H7 (cell line): ENCODE measurements around the gene A2M. TPM values are rescaled to one million over a fixed set of nuclear protein-coding genes. Genes with fewer than 3 reads are reported as not detected.

ENCODE experiments used
- DNase-seq: peaks from one replicate; pipeline ENCODE4 v3.0.0; 2012
- H3K27me3 ChIP-seq: 2 replicates; pipeline ENCODE4 v1.6.0; 2011; ENCODE audit warnings: mild to moderate bottlenecking, low read length; ENCODE audit not compliant: control insufficient read depth, insufficient read depth
- H3K36me3 ChIP-seq: replicated peaks from 2 replicates; pipeline ENCODE4 v1.5.1; 2011; ENCODE audit warnings: low read length; ENCODE audit not compliant: control insufficient read depth, insufficient read depth
- H3K4me3 ChIP-seq: 2 replicates; pipeline ENCODE4 v1.5.1; 2011; ENCODE audit warnings: low read depth, mild to moderate bottlenecking, control low read depth, low read length, moderate library complexity; ENCODE audit not compliant: insufficient read depth
- total RNA-seq: library from RNA; depleted of rRNA; stranded (reverse); fragments of >200 nt; shearing (Covaris generic); gene quantifications from 2 replicates; pipeline ENCODE4 v1.2.3, GENCODE V29; 2014

The A2M gene
- total RNA-seq, 1 experiment from 2014 or later: not detected

DNA sequence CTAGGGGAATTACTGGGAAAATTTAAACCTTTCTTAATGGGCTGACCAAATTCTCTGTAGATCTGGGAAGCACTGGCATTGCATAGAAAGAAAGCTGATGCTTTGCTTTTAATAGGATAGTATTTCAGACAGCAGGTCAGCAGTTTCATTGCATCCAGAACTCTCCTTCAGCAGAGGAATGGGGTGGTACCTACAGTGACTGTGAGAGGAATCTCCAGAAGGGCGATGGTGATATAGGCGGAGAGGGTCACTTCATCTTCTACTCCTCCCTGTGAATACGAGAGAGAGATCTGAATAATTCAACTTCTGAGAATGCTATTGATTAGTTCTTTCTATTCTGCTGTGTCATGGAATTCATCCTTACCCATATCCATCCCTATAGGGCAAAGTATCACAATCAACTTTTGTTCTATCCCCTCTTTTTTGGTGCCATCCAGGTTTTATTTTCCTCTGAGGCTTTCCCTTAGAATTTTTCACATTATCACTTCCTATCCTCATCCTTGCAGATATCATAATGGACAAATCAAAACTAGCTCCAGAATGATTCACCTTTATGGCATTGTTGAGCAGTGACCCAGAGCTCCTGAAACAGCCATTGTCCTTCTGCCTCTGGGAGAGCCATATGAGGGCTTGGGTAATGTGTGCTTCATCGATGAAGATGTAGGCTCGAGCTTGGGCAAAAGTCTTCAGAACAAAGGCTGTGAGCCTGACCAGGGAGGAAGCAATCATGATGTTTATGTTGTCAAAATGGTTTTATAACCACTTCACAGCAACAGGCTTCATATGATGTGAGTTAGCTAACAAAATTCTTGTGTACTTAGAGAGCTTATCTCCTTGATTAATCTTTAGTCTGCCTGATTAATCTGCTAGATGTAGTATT is 38.3 kb downstream of the A2M start:
- no peak for DNase-seq
- H3K27me3 ChIP-seq: no peaks in the 10 kb centered on the region
- no peaks in the 10 kb centered on the region for H3K36me3 ChIP-seq
- no peak overlapping the region for H3K4me3 ChIP-seq

DNA sequence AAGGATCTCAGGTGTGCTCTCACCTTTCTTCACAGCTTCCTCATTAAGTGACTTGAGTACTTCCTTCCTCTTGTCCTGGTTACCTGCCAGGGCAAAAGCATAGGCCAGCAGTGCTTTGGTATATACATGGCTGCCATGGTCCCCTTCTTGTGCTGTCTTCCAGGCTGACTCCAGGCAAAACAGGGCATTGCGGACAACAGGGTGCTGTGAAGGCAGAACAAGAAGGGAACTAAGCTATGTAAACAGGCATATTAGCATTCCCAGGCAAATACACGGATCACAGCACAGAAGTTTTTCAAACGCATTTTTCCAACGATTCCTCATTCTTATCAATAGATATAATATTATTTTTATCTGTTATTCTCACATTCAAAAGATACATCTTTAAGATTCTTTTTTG is 39.0 kb downstream of the A2M start:
- Histone ChIP-seq H3K36me3 (no peaks in the 10 kb centered on the region), H3K4me3 (no peak overlapping the region), H3K27me3 (no peaks in the 10 kb centered on the region)
- DNase-seq: no peak

DNA sequence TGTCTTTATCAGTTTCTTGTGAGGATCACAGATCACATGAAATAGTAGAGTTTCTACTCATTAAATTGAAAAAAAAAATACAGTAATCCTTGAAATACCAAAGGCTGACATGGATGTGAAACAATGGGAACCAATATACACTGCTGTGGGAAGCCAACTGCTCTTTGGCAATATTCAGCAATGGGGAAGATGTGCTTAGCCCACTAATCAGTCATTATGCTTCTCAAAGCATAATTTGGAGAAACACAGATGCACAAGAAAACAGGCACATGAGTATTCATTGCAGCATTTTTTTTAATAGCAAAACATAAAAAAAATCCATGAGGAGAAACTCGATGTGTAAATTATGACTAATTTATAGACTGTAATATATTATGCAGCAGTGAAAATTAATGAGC is 40.6 kb downstream of the A2M start:
- Histone ChIP-seq H3K36me3 (no peaks in the 10 kb centered on the region), H3K27me3 (no peaks in the 10 kb centered on the region), H3K4me3 (no peak overlapping the region)
- no peak for DNase-seq

DNA sequence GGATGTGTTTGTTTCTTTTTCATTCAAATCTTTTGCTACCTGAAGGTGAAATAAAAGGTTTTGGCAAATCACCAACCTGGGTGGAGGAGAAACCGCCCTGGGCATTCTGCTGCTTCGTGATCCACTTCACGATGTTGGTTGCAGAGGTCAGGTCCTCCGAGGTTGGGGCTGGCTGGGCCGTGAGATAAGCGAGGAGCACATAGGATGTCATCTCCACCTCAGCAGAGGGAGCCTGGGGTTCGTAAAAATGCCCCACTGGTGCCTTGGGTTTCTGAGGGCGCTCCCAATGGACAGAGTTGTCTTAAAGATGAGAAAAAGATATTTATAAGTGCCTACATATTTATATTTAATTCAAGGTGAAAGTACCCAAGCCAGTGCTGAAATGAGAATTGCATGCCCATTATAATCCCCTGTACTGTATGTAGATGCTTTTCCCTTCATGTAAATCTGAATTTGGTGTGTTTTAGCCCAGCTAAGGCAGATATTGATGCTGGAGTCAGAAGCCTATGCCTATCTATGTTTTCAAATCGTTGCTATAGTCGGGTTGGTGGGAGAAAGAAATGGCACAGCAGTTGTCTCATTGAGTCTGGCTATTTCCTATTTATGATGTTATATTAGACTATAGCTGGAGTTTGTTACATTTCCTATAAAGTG is 41.1 kb downstream of the A2M start:
- no peaks in the 10 kb centered on the region for H3K36me3 ChIP-seq
- no peaks in the 10 kb centered on the region for H3K27me3 ChIP-seq
- no peak for DNase-seq
- H3K4me3 ChIP-seq: no peak overlapping the region

DNA sequence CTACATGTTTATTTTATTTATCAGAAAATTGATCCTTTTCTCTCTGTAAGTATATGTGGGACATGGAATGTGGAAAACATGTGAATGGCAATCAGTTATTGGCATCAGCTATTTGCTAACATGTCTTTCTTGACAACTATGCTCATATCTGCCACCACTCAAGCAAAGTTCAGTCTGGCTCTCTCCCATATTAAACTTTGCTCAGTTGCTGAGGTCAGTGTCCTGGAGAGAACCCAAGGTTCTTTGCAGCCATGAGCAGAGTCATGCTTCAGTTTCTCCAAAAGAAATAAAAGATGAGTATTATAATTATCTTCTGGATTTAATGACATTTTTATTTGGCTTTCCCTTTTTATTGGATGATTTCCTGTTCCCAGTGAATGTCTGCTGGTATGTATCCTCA is 42.6 kb downstream of the A2M start:
- H3K4me3 ChIP-seq: no peak overlapping the region
- H3K27me3 ChIP-seq: no peaks in the 10 kb centered on the region
- H3K36me3 ChIP-seq: no peaks in the 10 kb centered on the region
- DNase-seq: no peak

DNA sequence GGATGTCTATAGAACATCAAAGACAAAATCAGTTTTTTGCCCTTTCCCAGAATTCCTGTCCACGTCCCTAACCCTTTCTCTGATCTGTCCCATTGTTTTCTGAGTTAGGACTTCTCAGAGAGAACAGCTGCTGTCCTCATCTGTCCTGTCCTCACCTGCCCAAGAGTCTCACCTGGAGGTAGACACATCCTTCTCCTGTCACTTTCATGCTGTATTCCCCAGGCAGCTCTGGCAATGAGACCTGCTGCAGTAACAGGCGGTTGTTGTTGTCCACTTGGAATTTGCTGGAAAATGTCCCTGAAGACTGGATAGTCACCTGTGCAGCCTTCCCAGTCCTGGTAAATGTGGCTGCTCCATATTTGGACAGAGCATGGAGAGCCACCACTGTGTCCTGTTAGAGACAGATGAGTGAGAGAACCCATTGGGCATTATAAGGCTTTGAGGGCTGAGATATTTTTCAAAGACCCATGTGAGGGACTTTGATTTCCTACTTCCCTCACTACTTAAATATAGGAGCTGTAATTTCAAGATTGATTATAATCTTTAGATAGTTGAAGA is 43.2 kb downstream of the A2M start:
- no peak for DNase-seq

DNA sequence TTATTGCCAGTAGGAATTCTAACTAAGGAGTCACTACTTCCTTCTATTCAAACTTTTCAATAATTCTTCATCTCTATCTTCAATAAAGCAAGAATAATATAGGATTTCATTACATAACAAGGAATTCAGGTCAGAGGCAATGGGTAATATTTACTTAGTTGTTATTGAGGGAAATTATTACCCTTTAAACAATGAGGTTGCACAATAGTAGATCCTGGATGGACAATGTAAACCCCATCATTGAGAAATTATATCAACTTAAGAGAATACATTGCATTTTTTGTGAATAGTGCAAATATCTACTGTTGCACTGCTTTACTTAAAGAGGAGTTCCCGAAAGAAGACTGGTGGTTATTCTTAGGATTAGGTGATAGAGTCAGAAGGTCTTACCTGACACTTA is 43.8 kb downstream of the A2M start:
- H3K27me3 ChIP-seq: no peaks in the 10 kb centered on the region
- no peaks in the 10 kb centered on the region for H3K36me3 ChIP-seq
- no peak overlapping the region for H3K4me3 ChIP-seq
- no peak for DNase-seq

More for the DNA sequence above, 43.2 kb downstream of the A2M start:
- H3K27me3 ChIP-seq: no peaks in the 10 kb centered on the region
- no peaks in the 10 kb centered on the region for H3K36me3 ChIP-seq
- no peak overlapping the region for H3K4me3 ChIP-seq

DNA sequence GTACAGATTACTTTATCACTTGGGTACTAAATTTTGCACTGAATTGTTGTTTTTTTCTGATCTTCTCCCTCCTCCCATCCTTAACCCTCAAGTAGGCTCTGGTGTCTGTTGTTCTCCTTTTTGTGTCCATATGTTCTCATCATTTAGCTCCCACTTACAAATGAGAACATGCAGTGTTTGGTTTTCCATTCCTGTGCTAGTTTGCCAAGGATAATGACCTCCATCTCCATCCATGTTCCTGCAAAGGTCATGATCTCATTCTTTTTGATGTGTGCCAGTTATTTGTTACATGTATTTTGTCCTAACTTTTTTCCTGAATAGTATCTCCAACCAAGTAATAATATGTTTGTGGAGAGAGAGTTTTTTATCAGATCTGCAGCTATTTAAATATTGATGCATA is 44.2 kb downstream of the A2M start:
- Histone ChIP-seq H3K27me3 (no peaks in the 10 kb centered on the region), H3K36me3 (no peaks in the 10 kb centered on the region), H3K4me3 (no peak overlapping the region)
- DNase-seq: no peak

DNA sequence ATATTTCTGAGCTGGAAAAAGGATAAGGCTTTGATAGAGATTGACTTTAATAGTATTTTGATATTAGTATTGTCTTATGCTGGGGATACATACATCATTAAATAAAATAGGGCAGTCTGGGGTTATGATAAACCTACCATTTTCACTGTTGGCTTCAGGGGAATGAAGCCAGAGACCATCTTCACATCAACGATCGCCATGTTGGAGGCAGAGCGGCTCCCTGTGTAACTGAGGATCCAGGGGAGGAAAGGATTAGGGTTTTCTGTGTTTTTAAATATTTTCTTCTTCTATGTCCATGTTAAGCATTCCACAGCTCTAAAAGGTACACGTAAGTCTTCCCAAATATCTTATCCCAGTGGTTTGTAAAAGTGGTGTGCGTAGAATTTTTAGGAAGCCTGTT is 45.4 kb downstream of the A2M start:
- H3K27me3 ChIP-seq: no peaks in the 10 kb centered on the region

DNA sequence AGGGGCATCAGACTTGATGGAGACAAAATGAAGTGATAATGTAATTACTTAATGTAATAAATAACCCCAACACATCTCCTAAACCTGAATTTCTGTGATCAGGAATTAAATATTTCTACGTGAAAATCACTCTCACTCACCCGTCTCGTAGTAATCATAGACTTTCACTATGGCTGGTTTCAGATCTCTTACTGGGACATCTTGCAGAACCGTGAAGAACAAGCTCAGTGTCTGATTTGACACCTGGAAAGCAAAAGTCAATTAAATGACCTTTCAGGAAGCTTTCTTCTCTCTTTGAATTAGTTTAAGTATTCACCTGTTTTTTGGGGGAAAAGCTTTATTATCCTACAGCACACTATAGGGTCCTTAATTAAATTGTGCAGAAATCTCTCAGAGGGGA is 47.1 kb downstream of the A2M start:
- H3K4me3 ChIP-seq: no peak overlapping the region
- no peaks in the 10 kb centered on the region for H3K36me3 ChIP-seq
- no peak for DNase-seq

More for the DNA sequence above, 45.4 kb downstream of the A2M start:
- Histone ChIP-seq H3K36me3 (no peaks in the 10 kb centered on the region), H3K4me3 (no peak overlapping the region)
- no peak for DNase-seq

DNA sequence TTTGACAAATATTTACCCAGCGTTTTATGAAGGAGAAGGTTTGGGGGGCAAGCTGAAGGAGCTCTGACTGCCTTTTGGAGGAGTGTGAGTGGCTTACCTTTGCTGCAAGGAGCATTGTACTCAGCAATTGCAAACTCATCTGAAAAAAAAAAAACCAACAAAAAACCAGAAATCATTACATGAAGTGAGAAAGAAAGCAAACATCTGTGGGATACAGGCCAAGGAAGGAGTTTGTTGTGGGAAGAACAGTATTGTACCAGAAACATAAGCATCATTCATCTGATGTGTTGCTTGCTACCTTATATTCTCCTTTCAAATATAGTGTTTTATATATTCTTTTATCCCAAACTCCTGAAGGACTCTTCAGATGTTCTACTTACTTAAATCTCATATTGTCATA is 47.6 kb downstream of the A2M start:
- Histone ChIP-seq H3K4me3 (no peak overlapping the region), H3K27me3 (no peaks in the 10 kb centered on the region), H3K36me3 (no peaks in the 10 kb centered on the region)
- no peak for DNase-seq

More for the DNA sequence above, 47.1 kb downstream of the A2M start:
- no peaks in the 10 kb centered on the region for H3K27me3 ChIP-seq

DNA sequence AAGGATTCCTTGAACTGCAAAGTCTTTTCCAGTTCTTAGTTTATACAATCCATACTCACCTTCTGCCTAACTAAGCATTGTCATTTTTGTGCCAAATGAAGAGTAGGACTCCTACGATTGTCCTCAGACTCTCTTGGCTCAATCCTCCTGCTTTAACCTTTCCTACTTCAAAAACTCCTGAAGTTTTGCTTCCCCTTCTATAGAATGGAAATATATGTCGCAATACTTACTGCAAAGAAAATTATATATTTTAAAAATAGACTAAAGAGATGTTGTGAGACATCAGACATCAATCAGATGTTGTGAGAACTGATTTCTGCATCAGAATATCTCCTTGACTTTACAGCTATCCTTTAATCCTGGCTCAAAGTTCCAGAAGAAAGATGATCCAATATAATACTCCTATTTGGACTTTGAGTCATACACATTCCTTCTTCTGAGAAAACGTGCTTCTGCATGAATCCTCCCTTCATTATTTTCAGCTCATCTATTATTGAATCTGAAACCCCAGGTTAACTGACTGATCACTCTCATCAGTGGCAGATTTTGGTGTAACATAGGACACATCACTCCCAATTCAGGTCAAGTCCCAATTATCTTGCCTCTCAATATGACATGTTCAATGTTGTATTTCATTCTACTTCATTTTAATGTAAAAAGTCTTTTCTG is 48.8 kb downstream of the A2M start:
- no peak for DNase-seq
- H3K36me3 ChIP-seq: no peaks in the 10 kb centered on the region
- H3K4me3 ChIP-seq: no peak overlapping the region
- H3K27me3 ChIP-seq: no peaks in the 10 kb centered on the region

DNA sequence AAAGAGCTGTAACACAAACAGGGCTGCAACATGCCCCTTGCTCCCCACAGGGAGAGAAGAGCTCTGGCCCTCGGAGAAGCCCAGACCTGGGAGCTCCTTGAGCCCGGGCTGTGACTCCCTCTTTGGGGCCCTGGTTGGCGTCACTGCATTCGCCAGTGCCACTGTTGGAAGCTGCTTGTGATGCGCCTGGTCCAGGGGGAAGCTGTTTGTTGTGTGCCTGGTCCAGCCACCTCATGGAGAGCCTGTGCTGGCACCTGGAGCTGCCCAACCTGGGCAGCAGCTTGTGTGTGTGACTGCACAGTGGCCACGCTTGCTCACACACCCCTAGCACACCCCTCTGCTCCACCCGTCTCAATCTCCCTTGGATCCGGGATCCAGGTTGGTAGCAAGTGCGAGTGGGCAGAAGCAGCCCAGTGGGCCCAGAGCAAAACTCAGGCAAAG is 49.5 kb downstream of the A2M start:
- no peaks in the 10 kb centered on the region for H3K36me3 ChIP-seq
- no peaks in the 10 kb centered on the region for H3K27me3 ChIP-seq
- no peak overlapping the region for H3K4me3 ChIP-seq
- DNase-seq: no peak

DNA sequence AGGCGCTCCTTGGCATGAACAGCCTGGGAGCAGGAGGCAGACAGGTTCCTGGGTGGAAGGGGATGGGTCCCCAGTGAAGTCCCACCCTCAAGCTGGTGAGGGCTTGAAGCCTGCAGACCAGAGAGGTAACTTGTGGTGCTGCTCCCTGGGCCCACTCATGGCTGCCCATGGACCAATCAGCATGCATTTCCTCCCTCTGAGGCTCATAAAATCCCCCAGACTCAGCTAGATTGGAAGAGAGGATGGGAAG is 50.2 kb downstream of the A2M start:
- H3K36me3 ChIP-seq: no peaks in the 10 kb centered on the region
- peak; percentile 11 for DNase-seq
- H3K4me3 ChIP-seq: peak overlapping the region; percentile 91
- no peaks in the 10 kb centered on the region for H3K27me3 ChIP-seq
